HCT116 (cell line): ENCODE measurements around the gene CFAP58. TPM values are rescaled to one million over a fixed set of nuclear protein-coding genes. Genes with fewer than 3 reads are reported as not detected.

Experiments used
- ATAC-seq: fragments of 200-7000 bp; cut with Tn5 transposase; 2 replicates; pipeline ENCODE4 v1.9.1; 2020; ENCODE audit warnings: mild to moderate bottlenecking, moderate library complexity
- BruUV-seq: library from RNA; stranded (reverse); fragments of 400-500 nt; replicated peaks from 2 replicates; lab custom pipeline; 2021; lab: Mats Ljungman, UMichigan
- CTCF ChIA-PET: fragments of 300-600 bp; sonication (Branson Sonifier 250); formaldehyde crosslinking; loops from one replicate; lab custom pipeline; 2021; ENCODE audit warnings: antibody characterized with exemption; lab: Charles Lee
- POLR2A ChIA-PET: fragments of 300-600, 350-600 bp; sonication (Branson Sonifier 250); formaldehyde crosslinking; loops from one replicate; lab custom pipeline; 2021; ENCODE audit warnings: antibody characterized with exemption; lab: Charles Lee
- RAD21 ChIA-PET, 2 experiments: fragments of 300-600 bp; sonication (Branson Sonifier 250); formaldehyde crosslinking; loops; one replicate each; lab custom pipeline; 2023; ENCODE audit warnings: low total read pairs in 2 of 2; ENCODE audit not compliant: uncharacterized antibody in 2 of 2, unreplicated experiment in 2 of 2, low non-redundant PET in 1 of 2; lab: Charles Lee
- DNase-seq: peaks from one replicate; pipeline ENCODE4 v3.0.0-alpha.2; 2010; ENCODE audit warnings: low read depth, low spot score
- H2AFZ ChIP-seq: fragments of 200-600 bp; shearing (Covaris generic), sonication (generic); 2 replicates; pipeline ENCODE4 v1.6.1; 2017; ENCODE audit warnings: low read depth, mixed run types, mixed read lengths, antibody characterized with exemption, low read length; ENCODE audit not compliant: poor library complexity, severe bottlenecking
- H3K27ac ChIP-seq: 2 replicates; pipeline ENCODE4 v1.5.1; 2012; ENCODE audit warnings: low read depth, low read length
- H3K27me3 ChIP-seq: fragments of 200-600 bp; sonication (generic); 2 replicates; pipeline ENCODE4 v1.6.1; 2016; ENCODE audit warnings: mixed run types, low read length, mixed read lengths; ENCODE audit not compliant: insufficient read depth
- H3K36me3 ChIP-seq, 2 experiments: fragments of 200-500 bp in 1 of 2; fragments of 200-600 bp in 1 of 2; sonication (Bioruptor generic) in 1 of 2; sonication (generic) in 1 of 2; 2 replicates each; pipeline versions ENCODE4 v1.5.1 to v1.6.1; 2014 to 2016; ENCODE audit warnings: low read length in 2 of 2, inconsistent platforms in 1 of 2, mixed read lengths in 1 of 2, mixed run types in 1 of 2; ENCODE audit not compliant: insufficient read depth in 2 of 2, control insufficient read depth in 1 of 2
- H3K4me1 ChIP-seq, 2 experiments: fragments of 200-600 bp in 1 of 2; sonication (generic) in 1 of 2; 2 replicates each; pipeline versions ENCODE4 v1.5.1 to v1.6.1; 2012 to 2017; ENCODE audit warnings: low read length in 2 of 2, inconsistent platforms in 1 of 2, mild to moderate bottlenecking in 1 of 2, mixed read lengths in 1 of 2, mixed run types in 1 of 2, moderate library complexity in 1 of 2; ENCODE audit not compliant: insufficient read depth in 2 of 2, control insufficient read depth in 1 of 2
- H3K4me2 ChIP-seq: fragments of 200-600 bp; sonication (generic); 2 replicates; pipeline ENCODE4 v1.6.1; 2017; ENCODE audit warnings: mixed run types, low read length, mixed read lengths
- H3K4me3 ChIP-seq, 2 experiments: fragments of 200-600 bp in 1 of 2; sonication (generic) in 1 of 2; replicated peaks in 1 of 2; 2 replicates each; pipeline ENCODE4 v1.5.1; 2011 to 2016; ENCODE audit warnings: low read length in 2 of 2, control low read depth in 1 of 2, low read depth in 1 of 2, mild to moderate bottlenecking in 1 of 2, mixed read lengths in 1 of 2, mixed run types in 1 of 2
- H3K79me2 ChIP-seq: fragments of 200-600 bp; sonication (generic); 2 replicates; pipeline ENCODE4 v1.6.1; 2017; ENCODE audit warnings: mild to moderate bottlenecking, mixed run types, low read length, moderate library complexity, mixed read lengths; ENCODE audit not compliant: insufficient read depth
- H3K9ac ChIP-seq: fragments of 200-600 bp; sonication (generic); 2 replicates; pipeline ENCODE4 v1.6.1; 2016; ENCODE audit warnings: low read length, mixed read lengths
- H3K9me2 ChIP-seq: fragments of 200-600 bp; sonication (generic), shearing (Covaris generic); 2 replicates; pipeline ENCODE4 v1.6.1; 2017; ENCODE audit warnings: mixed run types, mild to moderate bottlenecking, moderate library complexity; ENCODE audit not compliant: insufficient read depth
- H3K9me3 ChIP-seq, 2 experiments: fragments of 200-500 bp in 1 of 2; fragments of 200-600 bp in 1 of 2; sonication (Bioruptor generic) in 1 of 2; sonication (generic) in 1 of 2; 2 replicates each; pipeline ENCODE4 v1.6.1; 2014 to 2017; ENCODE audit warnings: low read length in 2 of 2, mixed read lengths in 2 of 2, inconsistent platforms in 1 of 2, low read depth in 1 of 2, mild to moderate bottlenecking in 1 of 2, mixed run types in 1 of 2, moderate library complexity in 1 of 2; ENCODE audit not compliant: control insufficient read depth in 1 of 2, insufficient read depth in 1 of 2
- H4K20me1 ChIP-seq: fragments of 200-600 bp; sonication (generic), shearing (Covaris generic); 2 replicates; pipeline ENCODE4 v1.6.1; 2017; ENCODE audit warnings: mixed run types, mild to moderate bottlenecking, moderate library complexity; ENCODE audit not compliant: insufficient read depth
- CBX3 ChIP-seq: IDR thresholded peaks from 2 replicates; pipeline ENCODE4 v1.6.1; 2012; ENCODE audit warnings: low read depth
- CEBPB ChIP-seq: IDR thresholded peaks from 2 replicates; pipeline ENCODE4 v1.6.1; 2012; ENCODE audit warnings: low read depth
- EGR1 ChIP-seq: IDR thresholded peaks from 2 replicates; pipeline ENCODE4 v1.6.1; 2012; ENCODE audit warnings: low read depth
- ELF1 ChIP-seq: IDR thresholded peaks from 2 replicates; pipeline ENCODE4 v1.6.1; 2012; ENCODE audit warnings: low read depth, borderline replicate concordance
- EZH2 ChIP-seq: fragments of 200-600 bp; sonication (generic); IDR thresholded peaks from 2 replicates; pipeline ENCODE4 v1.6.1; 2017; ENCODE audit warnings: antibody characterized with exemption, mixed run types
- EZH2phosphoT487 ChIP-seq: fragments of 200-600 bp; IDR thresholded peaks from 2 replicates; pipeline ENCODE4 v1.6.1; 2018; ENCODE audit warnings: antibody characterized with exemption, borderline replicate concordance
- FOSL1 ChIP-seq: IDR thresholded peaks from 2 replicates; pipeline ENCODE4 v1.6.1; 2012; ENCODE audit warnings: low read depth
- JUND ChIP-seq: IDR thresholded peaks from 2 replicates; pipeline ENCODE4 v1.6.1; 2012
- POLR2A ChIP-seq: IDR thresholded peaks from 2 replicates; pipeline ENCODE4 v1.7.0; 2011; ENCODE audit warnings: borderline replicate concordance; ENCODE audit not compliant: insufficient read depth, insufficient read length; ENCODE audit errors: extremely low read depth
- POLR2AphosphoS5 ChIP-seq: IDR thresholded peaks from 2 replicates; pipeline ENCODE4 v1.6.1; 2011; ENCODE audit warnings: mild to moderate bottlenecking, low read depth, low read length, moderate library complexity
- SIN3A ChIP-seq: IDR thresholded peaks from 2 replicates; pipeline ENCODE4 v1.6.1; 2012; ENCODE audit warnings: low read depth
- SP1 ChIP-seq: IDR thresholded peaks from 2 replicates; pipeline ENCODE4 v1.6.1; 2012; ENCODE audit warnings: low read depth
- SRF ChIP-seq: IDR thresholded peaks from 2 replicates; pipeline ENCODE4 v1.6.1; 2012; ENCODE audit warnings: low read depth
- TCF7L2 ChIP-seq: IDR thresholded peaks from 2 replicates; pipeline ENCODE4 v1.7.0; 2011; ENCODE audit warnings: borderline replicate concordance, inconsistent platforms; ENCODE audit not compliant: insufficient read depth, insufficient read length; ENCODE audit errors: extremely low read depth
- ZFX ChIP-seq: fragments of 450-650 bp; IDR thresholded peaks from 2 replicates; pipeline ENCODE4 v1.6.1; 2017
- ZNF274 ChIP-seq: fragments of 200-500 bp; sonication (Bioruptor generic); IDR thresholded peaks from 2 replicates; pipeline ENCODE4 v1.6.1; 2014; ENCODE audit warnings: mild to moderate bottlenecking, low read depth, low read length, inconsistent platforms
- intact Hi-C: fragments of 100-400 bp; cut with micrococcal nuclease; formaldehyde crosslinking; loops from 2 replicates; pipeline ENCODE4 v1.10.0; 2022
- total RNA-seq: library from RNA; stranded (reverse); gene quantifications from one replicate; pipeline ENCODE4 v1.2.1, GENCODE V29; 2021; ENCODE audit not compliant: unreplicated experiment
- TF ChIP-seq, protein P1 (sequence below), 3 experiments: fragments of 200-600 bp in 1 of 3; sonication (generic) in 1 of 3; IDR thresholded peaks in 2 of 3; conservative IDR thresholded peaks in 1 of 3; 2 replicates each; pipeline ENCODE4 v1.5.1; 2012 to 2017; ENCODE audit warnings: low read depth in 2 of 3, low read length in 2 of 3, antibody characterized with exemption in 1 of 3, borderline replicate concordance in 1 of 3, control low read depth in 1 of 3, mild to moderate bottlenecking in 1 of 3, mixed read lengths in 1 of 3, mixed run types in 1 of 3, moderate library complexity in 1 of 3; ENCODE audit not compliant: insufficient read depth in 1 of 3
- TF ChIP-seq, protein P2 (sequence below): IDR thresholded peaks from 2 replicates; pipeline ENCODE4 v1.6.1; 2012
- TF ChIP-seq, protein P3 (sequence below): IDR thresholded peaks from 2 replicates; pipeline ENCODE4 v1.6.1; 2011; ENCODE audit warnings: mild to moderate bottlenecking, low read length, moderate library complexity; ENCODE audit not compliant: insufficient replicate concordance; ENCODE audit errors: extremely low read depth
- TF ChIP-seq, protein P4 (sequence below): IDR thresholded peaks from 2 replicates; pipeline ENCODE4 v1.6.1; 2012

Gene CFAP58
- total RNA-seq, 1 experiment from 2014 or later: 0.91 TPM

DNA sequence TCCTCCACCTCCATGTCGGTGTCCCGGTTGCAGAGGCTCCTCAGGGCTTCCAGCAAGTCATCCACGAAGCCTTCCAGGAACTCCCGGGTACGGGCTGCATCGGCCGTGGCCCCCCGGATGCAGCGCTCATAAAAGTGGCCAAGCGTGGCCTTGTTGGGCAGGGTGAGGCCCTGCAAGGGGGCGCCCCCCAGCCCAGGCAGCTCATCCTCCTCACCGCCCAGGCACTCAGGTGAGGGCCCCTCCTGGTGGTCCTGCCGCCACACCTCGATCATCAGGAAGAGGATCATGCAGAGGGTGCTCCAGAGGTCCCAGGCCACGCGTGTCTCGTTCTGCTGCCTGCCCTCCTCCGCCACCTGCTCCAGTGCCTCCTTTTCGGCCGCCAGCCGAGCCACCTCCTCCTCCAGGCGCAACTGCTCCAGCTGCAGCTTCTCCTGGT lies 38.1 kb upstream of the CFAP58 start:
- no TSS peak for BruUV-seq
- DNase-seq (no peak), ATAC-seq (no peak)
- H3K9ac ChIP-seq: no peak overlapping the region
- intact Hi-C loops: no loop called here
- CTCF ChIA-PET: no interaction called here
- H3K4me3 ChIP-seq: no peak overlapping the region
- H3K79me2 ChIP-seq: peaks cover 12% of the 10 kb centered on the region; the same call in 1 of the 2 replicates
- H3K36me3 ChIP-seq: peaks cover 16 to 23% of the 10 kb centered on the region in 2 experiments; a peak in 3 of 4 replicates
- peaks cover 4 to 18% of the 10 kb centered on the region in 2 experiments for H3K4me1 ChIP-seq
- POLR2A ChIA-PET: no interaction called here
- TF ChIP-seq EZH2phosphoT487 (no peak), SP1 (no peak), SIN3A (no peak), JUND (no peak), ZFX (no peak), SRF (no peak), EZH2 (no peak), FOSL1 (no peak), ZNF274 (no peak), TCF7L2 (no peak), ELF1 (no peak), POLR2AphosphoS5 (no peak), CEBPB (no peak), EGR1 (no peak), CBX3 (no peak), POLR2A (no peak)
- TF ChIP-seq, protein P1, sequence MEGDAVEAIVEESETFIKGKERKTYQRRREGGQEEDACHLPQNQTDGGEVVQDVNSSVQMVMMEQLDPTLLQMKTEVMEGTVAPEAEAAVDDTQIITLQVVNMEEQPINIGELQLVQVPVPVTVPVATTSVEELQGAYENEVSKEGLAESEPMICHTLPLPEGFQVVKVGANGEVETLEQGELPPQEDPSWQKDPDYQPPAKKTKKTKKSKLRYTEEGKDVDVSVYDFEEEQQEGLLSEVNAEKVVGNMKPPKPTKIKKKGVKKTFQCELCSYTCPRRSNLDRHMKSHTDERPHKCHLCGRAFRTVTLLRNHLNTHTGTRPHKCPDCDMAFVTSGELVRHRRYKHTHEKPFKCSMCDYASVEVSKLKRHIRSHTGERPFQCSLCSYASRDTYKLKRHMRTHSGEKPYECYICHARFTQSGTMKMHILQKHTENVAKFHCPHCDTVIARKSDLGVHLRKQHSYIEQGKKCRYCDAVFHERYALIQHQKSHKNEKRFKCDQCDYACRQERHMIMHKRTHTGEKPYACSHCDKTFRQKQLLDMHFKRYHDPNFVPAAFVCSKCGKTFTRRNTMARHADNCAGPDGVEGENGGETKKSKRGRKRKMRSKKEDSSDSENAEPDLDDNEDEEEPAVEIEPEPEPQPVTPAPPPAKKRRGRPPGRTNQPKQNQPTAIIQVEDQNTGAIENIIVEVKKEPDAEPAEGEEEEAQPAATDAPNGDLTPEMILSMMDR (IDR thresholded peaks at IDR 0.05 in 2 of 3, conservative IDR thresholded peaks at IDR 0.05 in 1 of 3; ENCODE audit: borderline replicate concordance in 1 of 3, insufficient read depth in 1 of 3, low read depth in 2 of 3, low read length in 2 of 3): no peak
- TF ChIP-seq, protein P2, sequence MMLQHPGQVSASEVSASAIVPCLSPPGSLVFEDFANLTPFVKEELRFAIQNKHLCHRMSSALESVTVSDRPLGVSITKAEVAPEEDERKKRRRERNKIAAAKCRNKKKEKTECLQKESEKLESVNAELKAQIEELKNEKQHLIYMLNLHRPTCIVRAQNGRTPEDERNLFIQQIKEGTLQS: no peak
- TF ChIP-seq, protein P3, sequence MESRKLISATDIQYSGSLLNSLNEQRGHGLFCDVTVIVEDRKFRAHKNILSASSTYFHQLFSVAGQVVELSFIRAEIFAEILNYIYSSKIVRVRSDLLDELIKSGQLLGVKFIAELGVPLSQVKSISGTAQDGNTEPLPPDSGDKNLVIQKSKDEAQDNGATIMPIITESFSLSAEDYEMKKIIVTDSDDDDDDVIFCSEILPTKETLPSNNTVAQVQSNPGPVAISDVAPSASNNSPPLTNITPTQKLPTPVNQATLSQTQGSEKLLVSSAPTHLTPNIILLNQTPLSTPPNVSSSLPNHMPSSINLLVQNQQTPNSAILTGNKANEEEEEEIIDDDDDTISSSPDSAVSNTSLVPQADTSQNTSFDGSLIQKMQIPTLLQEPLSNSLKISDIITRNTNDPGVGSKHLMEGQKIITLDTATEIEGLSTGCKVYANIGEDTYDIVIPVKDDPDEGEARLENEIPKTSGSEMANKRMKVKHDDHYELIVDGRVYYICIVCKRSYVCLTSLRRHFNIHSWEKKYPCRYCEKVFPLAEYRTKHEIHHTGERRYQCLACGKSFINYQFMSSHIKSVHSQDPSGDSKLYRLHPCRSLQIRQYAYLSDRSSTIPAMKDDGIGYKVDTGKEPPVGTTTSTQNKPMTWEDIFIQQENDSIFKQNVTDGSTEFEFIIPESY: no peak
- TF ChIP-seq, protein P4, sequence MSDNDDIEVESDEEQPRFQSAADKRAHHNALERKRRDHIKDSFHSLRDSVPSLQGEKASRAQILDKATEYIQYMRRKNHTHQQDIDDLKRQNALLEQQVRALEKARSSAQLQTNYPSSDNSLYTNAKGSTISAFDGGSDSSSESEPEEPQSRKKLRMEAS: no peak
- no peaks in the 10 kb centered on the region for H3K27me3 ChIP-seq
- no peak overlapping the region for H3K4me2 ChIP-seq
- no peaks in the 10 kb centered on the region for H4K20me1 ChIP-seq
- no peaks in the 10 kb centered on the region for H3K9me2 ChIP-seq
- no peaks in the 10 kb centered on the region for H3K9me3 ChIP-seq
- RAD21 ChIA-PET: no interaction called here
- no peak overlapping the region; the same call in 1 of the 2 replicates for H3K27ac ChIP-seq
- H2AFZ ChIP-seq: no peak overlapping the region
